Choroid plexus epithelial cell (primary cell): ENCODE data around the gene TM2D1.
"Not testable (repeated sequence)": the region's sequence is repeated elsewhere in the genome, so short reads cannot be mapped to it uniquely, and the experiment has no call there.

ENCODE experiments used
- DNase-seq: peaks from one replicate; pipeline ENCODE4 v3.0.0-alpha.2; 2010; ENCODE audit warnings: low read depth
- H3K4me3 ChIP-seq: 2 replicates; pipeline ENCODE4 v1.5.1; 2011; ENCODE audit warnings: low read depth, mild to moderate bottlenecking, control low read depth, low read length, moderate library complexity
- CTCF ChIP-seq: conservative IDR thresholded peaks from 2 replicates; pipeline ENCODE4 v1.5.1; 2011; ENCODE audit warnings: low read depth, mild to moderate bottlenecking, control low read depth, inconsistent platforms, low read length, moderate library complexity

Gene TM2D1

GRCh38 chr1:61692155-61692800 is 32.7 kb downstream of the TM2D1 start:
- no peak overlapping the region for H3K4me3 ChIP-seq
- DNase-seq = peak; percentile 50
- no peak for TF ChIP-seq CTCF

GRCh38 chr1:61687901-61688300 is 37.0 kb downstream of the TM2D1 start:
- TF ChIP-seq CTCF = no peak
- H3K4me3 ChIP-seq = no peak overlapping the region
- DNase-seq = no peak

GRCh38 chr1:61682891-61683290 is 42.0 kb downstream of the TM2D1 start:
- TF ChIP-seq CTCF = no peak
- DNase-seq = no peak
- H3K4me3 ChIP-seq = no peak overlapping the region

- no peak overlapping the region for H3K4me3 ChIP-seq
- DNase-seq = no peak
- no peak for TF ChIP-seq CTCF
Measured at GRCh38 chr1:61680500-61680899, 44.4 kb downstream of the TM2D1 start.

- H3K4me3 ChIP-seq, DNase-seq: not testable (repeated sequence)
Measured at GRCh38 chr1:61676881-61677280, 48.1 kb downstream of the TM2D1 start.

- H3K4me3 ChIP-seq = no peak overlapping the region
- TF ChIP-seq CTCF = no peak
- peak; percentile 51 for DNase-seq
Measured at GRCh38 chr1:61674221-61674620, 50.7 kb downstream of the TM2D1 start.

GRCh38 chr1:61672376-61672775 is 52.6 kb downstream of the TM2D1 start:
- no peak for TF ChIP-seq CTCF
- no peak overlapping the region for H3K4me3 ChIP-seq
- DNase-seq = no peak
